ENCODE results near the gene HSPB6.

DNA sequence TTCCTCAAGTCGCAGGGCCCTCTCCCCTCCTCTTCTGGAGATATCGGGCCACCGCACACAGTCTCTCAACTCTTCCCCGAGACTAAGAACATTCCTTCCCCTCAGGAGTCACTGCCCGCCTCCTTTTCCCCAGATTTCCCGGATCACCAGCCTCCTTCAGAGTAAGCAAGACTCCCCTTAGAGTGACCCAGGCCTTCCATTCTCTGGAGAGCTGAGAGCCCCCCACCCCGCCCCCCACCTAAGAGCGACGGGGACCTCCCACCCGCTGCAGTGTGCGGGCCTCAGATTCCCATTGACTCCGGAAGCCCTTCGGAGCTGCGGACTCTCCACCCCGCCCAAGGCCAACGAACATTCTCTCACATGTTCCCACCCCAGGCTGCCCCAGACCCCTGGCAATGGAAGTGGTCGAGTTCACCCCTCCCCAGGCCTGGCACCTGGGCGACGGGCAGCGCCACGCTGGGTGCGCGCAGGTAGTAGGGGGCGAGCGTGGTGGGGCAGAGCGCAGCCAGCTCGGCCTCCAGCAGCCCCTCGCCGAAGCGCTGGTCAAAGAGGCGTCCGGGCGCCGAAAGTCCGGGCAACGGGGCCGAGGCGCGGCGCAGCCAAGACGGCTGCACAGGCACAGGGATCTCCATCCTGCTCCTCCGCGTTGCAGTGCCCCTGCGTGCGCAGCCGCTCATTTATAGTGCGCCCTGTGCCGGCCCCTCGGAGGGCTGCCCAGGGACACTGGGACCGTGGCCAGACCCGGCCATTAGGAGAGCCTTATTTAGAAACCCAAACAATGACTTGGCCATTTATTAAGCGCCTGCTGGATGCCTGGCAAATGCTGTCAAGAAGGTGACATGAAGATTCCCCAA lies at the start of gene HSPB6:
- TF ChIP-seq, protein P1, sequence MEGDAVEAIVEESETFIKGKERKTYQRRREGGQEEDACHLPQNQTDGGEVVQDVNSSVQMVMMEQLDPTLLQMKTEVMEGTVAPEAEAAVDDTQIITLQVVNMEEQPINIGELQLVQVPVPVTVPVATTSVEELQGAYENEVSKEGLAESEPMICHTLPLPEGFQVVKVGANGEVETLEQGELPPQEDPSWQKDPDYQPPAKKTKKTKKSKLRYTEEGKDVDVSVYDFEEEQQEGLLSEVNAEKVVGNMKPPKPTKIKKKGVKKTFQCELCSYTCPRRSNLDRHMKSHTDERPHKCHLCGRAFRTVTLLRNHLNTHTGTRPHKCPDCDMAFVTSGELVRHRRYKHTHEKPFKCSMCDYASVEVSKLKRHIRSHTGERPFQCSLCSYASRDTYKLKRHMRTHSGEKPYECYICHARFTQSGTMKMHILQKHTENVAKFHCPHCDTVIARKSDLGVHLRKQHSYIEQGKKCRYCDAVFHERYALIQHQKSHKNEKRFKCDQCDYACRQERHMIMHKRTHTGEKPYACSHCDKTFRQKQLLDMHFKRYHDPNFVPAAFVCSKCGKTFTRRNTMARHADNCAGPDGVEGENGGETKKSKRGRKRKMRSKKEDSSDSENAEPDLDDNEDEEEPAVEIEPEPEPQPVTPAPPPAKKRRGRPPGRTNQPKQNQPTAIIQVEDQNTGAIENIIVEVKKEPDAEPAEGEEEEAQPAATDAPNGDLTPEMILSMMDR (conservative IDR thresholded peaks at IDR 0.05; ENCODE audit: low read length): no peak
- no peak for TF ChIP-seq EZH2phosphoT487 (IDR thresholded peaks at IDR 0.05; ENCODE audit: borderline replicate concordance)
